GM23338 (cell line): ENCODE results near the gene LRMDA. TPM values are rescaled to one million over a fixed set of nuclear protein-coding genes. Genes with fewer than 3 reads are reported as not detected.

Experiments
- ETS1 ChIP-seq: IDR thresholded peaks from 2 replicates; pipeline ENCODE4 v1.6.1; 2016; ENCODE audit warnings: antibody characterized with exemption
- EZH2 ChIP-seq: fragments of 200-600 bp; sonication (generic); IDR thresholded peaks from one replicate; pipeline ENCODE4 v1.8.0; 2017; ENCODE audit warnings: antibody characterized with exemption, mild to moderate bottlenecking, low read depth; ENCODE audit not compliant: unreplicated experiment
- POLR2AphosphoS5 ChIP-seq: IDR thresholded peaks from 2 replicates; pipeline ENCODE4 v1.6.1; 2016; ENCODE audit warnings: antibody characterized with exemption, low read depth
- REST ChIP-seq: IDR thresholded peaks from one replicate; pipeline ENCODE4 v1.6.1; 2018; ENCODE audit warnings: antibody characterized with exemption; ENCODE audit not compliant: unreplicated experiment
- STAT1 ChIP-seq: IDR thresholded peaks from one replicate; pipeline ENCODE4 v1.6.1; 2016; ENCODE audit warnings: antibody characterized with exemption; ENCODE audit not compliant: unreplicated experiment
- polyA plus RNA-seq: library from polyadenylated mRNA; unstranded; fragments of >200 nt; fragmentation: Nextera tagmentation; extraction: Ambion mirVana; gene quantifications from 2 replicates; pipeline ENCODE4 v1.2.1, GENCODE V29; 2016
- total RNA-seq: library from RNA; depleted of rRNA; stranded (reverse); fragments of >200 nt; shearing (Covaris generic); gene quantifications from 2 replicates; pipeline ENCODE4 v1.2.3, GENCODE V29; 2014
- TF ChIP-seq, protein P1 (sequence below): fragments of 250-450 bp; sonication (Bioruptor Pico); IDR thresholded peaks from 2 replicates; pipeline ENCODE4 v1.5.0; 2020; ENCODE audit warnings: mild to moderate bottlenecking, moderate library complexity
- TF ChIP-seq, protein P2 (sequence below), 2 experiments: fragments of 200-600 bp in 1 of 2; sonication (generic) in 1 of 2; conservative IDR thresholded peaks; 2 replicates each; pipeline versions ENCODE4 v1.5.1 to v1.6.1; 2016 to 2017; ENCODE audit warnings: antibody characterized with exemption in 2 of 2, low read depth in 2 of 2, mild to moderate bottlenecking in 2 of 2, moderate library complexity in 1 of 2

Gene LRMDA
- total and polyA plus RNA-seq, 2 experiments from 2014 or later, result 0.90 to 1.8 TPM

DNA sequence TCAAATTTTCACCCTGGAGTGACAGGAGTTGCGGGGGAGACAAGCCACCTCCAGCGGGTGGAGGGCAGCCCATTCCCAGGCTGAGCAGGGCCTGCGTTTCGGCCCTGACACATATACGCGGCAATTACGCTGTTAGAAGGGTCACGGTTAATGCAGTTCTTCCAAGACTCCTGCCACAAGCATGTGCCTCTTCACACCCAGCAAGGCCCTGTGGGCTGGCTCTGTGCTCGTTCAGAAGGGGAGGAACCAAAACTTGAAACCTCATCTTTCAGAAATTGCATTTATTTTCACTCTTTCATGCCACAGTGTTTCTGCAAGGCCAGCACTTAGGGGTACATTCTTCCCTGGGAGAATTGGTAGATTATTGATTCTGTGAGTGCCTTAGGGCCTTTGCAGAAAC, 24.7 kb downstream of the LRMDA start (continued):
- TF ChIP-seq, protein P1, sequence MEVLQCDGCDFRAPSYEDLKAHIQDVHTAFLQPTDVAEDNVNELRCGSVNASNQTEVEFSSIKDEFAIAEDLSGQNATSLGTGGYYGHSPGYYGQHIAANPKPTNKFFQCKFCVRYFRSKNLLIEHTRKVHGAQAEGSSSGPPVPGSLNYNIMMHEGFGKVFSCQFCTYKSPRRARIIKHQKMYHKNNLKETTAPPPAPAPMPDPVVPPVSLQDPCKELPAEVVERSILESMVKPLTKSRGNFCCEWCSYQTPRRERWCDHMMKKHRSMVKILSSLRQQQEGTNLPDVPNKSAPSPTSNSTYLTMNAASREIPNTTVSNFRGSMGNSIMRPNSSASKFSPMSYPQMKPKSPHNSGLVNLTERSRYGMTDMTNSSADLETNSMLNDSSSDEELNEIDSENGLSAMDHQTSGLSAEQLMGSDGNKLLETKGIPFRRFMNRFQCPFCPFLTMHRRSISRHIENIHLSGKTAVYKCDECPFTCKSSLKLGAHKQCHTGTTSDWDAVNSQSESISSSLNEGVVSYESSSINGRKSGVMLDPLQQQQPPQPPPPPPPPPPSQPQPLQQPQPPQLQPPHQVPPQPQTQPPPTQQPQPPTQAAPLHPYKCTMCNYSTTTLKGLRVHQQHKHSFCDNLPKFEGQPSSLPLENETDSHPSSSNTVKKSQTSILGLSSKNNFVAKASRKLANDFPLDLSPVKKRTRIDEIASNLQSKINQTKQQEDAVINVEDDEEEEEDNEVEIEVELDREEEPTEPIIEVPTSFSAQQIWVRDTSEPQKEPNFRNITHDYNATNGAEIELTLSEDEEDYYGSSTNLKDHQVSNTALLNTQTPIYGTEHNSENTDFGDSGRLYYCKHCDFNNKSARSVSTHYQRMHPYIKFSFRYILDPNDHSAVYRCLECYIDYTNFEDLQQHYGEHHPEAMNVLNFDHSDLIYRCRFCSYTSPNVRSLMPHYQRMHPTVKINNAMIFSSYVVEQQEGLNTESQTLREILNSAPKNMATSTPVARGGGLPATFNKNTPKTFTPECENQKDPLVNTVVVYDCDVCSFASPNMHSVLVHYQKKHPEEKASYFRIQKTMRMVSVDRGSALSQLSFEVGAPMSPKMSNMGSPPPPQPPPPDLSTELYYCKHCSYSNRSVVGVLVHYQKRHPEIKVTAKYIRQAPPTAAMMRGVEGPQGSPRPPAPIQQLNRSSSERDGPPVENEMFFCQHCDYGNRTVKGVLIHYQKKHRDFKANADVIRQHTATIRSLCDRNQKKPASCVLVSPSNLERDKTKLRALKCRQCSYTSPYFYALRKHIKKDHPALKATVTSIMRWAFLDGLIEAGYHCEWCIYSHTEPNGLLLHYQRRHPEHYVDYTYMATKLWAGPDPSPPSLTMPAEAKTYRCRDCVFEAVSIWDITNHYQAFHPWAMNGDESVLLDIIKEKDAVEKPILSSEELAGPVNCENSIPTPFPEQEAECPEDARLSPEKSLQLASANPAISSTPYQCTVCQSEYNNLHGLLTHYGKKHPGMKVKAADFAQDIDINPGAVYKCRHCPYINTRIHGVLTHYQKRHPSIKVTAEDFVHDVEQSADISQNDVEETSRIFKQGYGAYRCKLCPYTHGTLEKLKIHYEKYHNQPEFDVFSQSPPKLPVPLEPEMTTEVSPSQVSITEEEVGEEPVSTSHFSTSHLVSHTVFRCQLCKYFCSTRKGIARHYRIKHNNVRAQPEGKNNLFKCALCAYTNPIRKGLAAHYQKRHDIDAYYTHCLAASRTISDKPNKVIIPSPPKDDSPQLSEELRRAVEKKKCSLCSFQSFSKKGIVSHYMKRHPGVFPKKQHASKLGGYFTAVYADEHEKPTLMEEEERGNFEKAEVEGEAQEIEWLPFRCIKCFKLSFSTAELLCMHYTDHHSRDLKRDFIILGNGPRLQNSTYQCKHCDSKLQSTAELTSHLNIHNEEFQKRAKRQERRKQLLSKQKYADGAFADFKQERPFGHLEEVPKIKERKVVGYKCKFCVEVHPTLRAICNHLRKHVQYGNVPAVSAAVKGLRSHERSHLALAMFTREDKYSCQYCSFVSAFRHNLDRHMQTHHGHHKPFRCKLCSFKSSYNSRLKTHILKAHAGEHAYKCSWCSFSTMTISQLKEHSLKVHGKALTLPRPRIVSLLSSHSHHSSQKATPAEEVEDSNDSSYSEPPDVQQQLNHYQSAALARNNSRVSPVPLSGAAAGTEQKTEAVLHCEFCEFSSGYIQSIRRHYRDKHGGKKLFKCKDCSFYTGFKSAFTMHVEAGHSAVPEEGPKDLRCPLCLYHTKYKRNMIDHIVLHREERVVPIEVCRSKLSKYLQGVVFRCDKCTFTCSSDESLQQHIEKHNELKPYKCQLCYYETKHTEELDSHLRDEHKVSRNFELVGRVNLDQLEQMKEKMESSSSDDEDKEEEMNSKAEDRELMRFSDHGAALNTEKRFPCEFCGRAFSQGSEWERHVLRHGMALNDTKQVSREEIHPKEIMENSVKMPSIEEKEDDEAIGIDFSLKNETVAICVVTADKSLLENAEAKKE (CRISPR knock-in tag), result no peak
- TF ChIP-seq ETS1 (no peak), POLR2AphosphoS5 (no peak), STAT1 (no peak), EZH2 (no peak), REST (no peak)
- TF ChIP-seq, protein P2, sequence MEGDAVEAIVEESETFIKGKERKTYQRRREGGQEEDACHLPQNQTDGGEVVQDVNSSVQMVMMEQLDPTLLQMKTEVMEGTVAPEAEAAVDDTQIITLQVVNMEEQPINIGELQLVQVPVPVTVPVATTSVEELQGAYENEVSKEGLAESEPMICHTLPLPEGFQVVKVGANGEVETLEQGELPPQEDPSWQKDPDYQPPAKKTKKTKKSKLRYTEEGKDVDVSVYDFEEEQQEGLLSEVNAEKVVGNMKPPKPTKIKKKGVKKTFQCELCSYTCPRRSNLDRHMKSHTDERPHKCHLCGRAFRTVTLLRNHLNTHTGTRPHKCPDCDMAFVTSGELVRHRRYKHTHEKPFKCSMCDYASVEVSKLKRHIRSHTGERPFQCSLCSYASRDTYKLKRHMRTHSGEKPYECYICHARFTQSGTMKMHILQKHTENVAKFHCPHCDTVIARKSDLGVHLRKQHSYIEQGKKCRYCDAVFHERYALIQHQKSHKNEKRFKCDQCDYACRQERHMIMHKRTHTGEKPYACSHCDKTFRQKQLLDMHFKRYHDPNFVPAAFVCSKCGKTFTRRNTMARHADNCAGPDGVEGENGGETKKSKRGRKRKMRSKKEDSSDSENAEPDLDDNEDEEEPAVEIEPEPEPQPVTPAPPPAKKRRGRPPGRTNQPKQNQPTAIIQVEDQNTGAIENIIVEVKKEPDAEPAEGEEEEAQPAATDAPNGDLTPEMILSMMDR (conservative IDR thresholded peaks at IDR 0.05; ENCODE audit: low read depth in 2 of 2), result no peak
